ENCODE results near the gene FNDC3B. TPM values are rescaled to one million over a fixed set of nuclear protein-coding genes. Genes with fewer than 3 reads are reported as not detected.

Gene FNDC3B
- total and polyA plus RNA-seq, 9 of the 15 experiments (the other 6 are each of a cell fraction or from before 2014, with no cell fraction given), result 7.0 to 35.8 (median 16.2) TPM

DNA sequence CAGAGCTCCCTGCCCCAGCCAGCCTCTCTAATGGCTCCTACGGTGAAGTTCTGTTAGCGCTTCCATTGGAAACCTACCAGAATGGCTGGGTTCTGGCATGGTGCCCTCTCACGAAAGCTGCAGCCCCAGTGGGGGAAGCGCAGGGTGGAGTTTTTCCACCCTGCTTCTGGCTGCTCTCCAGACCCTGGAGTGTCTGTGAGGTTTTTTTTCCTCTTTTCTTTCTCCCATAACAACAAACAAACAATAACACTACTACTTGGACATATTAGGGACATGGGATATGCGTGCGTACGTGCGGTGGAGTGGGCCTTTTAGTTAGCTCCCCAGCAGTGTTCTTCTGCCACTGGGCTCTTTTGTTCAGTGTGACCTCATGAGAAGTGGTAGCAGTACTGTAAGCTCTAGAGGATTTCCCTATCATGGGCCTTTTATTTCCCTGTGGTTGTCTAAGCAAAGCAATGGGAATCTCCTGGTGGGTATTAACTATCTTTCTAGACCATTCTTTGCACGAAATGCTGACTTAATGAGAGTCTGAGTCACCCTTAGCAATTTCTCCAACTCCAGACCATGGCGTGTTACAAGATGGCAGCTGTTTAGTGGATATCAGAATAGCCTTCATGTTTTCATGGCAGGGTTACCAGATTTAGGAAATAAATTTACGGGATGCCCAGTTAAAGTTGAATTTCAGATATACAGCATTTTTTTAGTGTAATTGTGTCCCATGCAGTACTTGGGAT, 161.9 kb downstream of the FNDC3B start (continued):
- TF ChIP-seq, protein P1, sequence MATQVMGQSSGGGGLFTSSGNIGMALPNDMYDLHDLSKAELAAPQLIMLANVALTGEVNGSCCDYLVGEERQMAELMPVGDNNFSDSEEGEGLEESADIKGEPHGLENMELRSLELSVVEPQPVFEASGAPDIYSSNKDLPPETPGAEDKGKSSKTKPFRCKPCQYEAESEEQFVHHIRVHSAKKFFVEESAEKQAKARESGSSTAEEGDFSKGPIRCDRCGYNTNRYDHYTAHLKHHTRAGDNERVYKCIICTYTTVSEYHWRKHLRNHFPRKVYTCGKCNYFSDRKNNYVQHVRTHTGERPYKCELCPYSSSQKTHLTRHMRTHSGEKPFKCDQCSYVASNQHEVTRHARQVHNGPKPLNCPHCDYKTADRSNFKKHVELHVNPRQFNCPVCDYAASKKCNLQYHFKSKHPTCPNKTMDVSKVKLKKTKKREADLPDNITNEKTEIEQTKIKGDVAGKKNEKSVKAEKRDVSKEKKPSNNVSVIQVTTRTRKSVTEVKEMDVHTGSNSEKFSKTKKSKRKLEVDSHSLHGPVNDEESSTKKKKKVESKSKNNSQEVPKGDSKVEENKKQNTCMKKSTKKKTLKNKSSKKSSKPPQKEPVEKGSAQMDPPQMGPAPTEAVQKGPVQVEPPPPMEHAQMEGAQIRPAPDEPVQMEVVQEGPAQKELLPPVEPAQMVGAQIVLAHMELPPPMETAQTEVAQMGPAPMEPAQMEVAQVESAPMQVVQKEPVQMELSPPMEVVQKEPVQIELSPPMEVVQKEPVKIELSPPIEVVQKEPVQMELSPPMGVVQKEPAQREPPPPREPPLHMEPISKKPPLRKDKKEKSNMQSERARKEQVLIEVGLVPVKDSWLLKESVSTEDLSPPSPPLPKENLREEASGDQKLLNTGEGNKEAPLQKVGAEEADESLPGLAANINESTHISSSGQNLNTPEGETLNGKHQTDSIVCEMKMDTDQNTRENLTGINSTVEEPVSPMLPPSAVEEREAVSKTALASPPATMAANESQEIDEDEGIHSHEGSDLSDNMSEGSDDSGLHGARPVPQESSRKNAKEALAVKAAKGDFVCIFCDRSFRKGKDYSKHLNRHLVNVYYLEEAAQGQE (IDR thresholded peaks at IDR 0.05; ENCODE audit: borderline replicate concordance), result no peak
- TF ChIP-seq, protein P1 (CRISPR knock-in tag; IDR thresholded peaks at IDR 0.05; ENCODE audit: low read depth), result no peak
- TF ChIP-seq PRMT5 (CRISPR knock-in tag; IDR thresholded peaks at IDR 0.05), result no peak
- TF ChIP-seq BRD4 (IDR thresholded peaks at IDR 0.05), result no peak
- no peak for TF ChIP-seq ZFP1 (CRISPR knock-in tag; IDR thresholded peaks at IDR 0.05)
- no peak for TF ChIP-seq CHCHD3 (CRISPR knock-in tag; IDR thresholded peaks at IDR 0.05)
- TF ChIP-seq, protein P2, sequence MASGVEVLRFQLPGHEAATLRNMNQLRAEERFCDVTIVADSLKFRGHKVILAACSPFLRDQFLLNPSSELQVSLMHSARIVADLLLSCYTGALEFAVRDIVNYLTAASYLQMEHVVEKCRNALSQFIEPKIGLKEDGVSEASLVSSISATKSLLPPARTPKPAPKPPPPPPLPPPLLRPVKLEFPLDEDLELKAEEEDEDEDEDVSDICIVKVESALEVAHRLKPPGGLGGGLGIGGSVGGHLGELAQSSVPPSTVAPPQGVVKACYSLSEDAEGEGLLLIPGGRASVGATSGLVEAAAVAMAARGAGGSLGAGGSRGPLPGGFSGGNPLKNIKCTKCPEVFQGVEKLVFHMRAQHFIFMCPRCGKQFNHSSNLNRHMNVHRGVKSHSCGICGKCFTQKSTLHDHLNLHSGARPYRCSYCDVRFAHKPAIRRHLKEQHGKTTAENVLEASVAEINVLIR (CRISPR knock-in tag; IDR thresholded peaks at IDR 0.05), result no peak
- TF ChIP-seq MEF2D (tag; conservative IDR thresholded peaks at IDR 0.05; ENCODE audit: low read depth), result peak; percentile 48; the same call in 1 of the 2 replicates
- no peak for TF ChIP-seq XRCC4 (IDR thresholded peaks at IDR 0.05; ENCODE audit: extremely low read depth, insufficient read depth, insufficient read length)
- TF ChIP-seq TCFL5 (CRISPR knock-in tag; conservative IDR thresholded peaks at IDR 0.05), result no peak
- no peak for TF ChIP-seq NEUROD1 (IDR thresholded peaks at IDR 0.05; ENCODE audit: borderline replicate concordance, low read depth, low read length, partially characterized antibody)
- TF ChIP-seq PTRF (tag; IDR thresholded peaks at IDR 0.05), result peak; percentile 44; the same call in 1 of the 2 replicates
- no peak for TF ChIP-seq ZKSCAN3 (CRISPR knock-in tag; IDR thresholded peaks at IDR 0.05)
- TF ChIP-seq ZNF57 (CRISPR knock-in tag; IDR thresholded peaks at IDR 0.05), result no peak
- no peak for TF ChIP-seq ARHGAP35 (IDR thresholded peaks at IDR 0.05; ENCODE audit: partially characterized antibody)
- TF ChIP-seq, protein P3, sequence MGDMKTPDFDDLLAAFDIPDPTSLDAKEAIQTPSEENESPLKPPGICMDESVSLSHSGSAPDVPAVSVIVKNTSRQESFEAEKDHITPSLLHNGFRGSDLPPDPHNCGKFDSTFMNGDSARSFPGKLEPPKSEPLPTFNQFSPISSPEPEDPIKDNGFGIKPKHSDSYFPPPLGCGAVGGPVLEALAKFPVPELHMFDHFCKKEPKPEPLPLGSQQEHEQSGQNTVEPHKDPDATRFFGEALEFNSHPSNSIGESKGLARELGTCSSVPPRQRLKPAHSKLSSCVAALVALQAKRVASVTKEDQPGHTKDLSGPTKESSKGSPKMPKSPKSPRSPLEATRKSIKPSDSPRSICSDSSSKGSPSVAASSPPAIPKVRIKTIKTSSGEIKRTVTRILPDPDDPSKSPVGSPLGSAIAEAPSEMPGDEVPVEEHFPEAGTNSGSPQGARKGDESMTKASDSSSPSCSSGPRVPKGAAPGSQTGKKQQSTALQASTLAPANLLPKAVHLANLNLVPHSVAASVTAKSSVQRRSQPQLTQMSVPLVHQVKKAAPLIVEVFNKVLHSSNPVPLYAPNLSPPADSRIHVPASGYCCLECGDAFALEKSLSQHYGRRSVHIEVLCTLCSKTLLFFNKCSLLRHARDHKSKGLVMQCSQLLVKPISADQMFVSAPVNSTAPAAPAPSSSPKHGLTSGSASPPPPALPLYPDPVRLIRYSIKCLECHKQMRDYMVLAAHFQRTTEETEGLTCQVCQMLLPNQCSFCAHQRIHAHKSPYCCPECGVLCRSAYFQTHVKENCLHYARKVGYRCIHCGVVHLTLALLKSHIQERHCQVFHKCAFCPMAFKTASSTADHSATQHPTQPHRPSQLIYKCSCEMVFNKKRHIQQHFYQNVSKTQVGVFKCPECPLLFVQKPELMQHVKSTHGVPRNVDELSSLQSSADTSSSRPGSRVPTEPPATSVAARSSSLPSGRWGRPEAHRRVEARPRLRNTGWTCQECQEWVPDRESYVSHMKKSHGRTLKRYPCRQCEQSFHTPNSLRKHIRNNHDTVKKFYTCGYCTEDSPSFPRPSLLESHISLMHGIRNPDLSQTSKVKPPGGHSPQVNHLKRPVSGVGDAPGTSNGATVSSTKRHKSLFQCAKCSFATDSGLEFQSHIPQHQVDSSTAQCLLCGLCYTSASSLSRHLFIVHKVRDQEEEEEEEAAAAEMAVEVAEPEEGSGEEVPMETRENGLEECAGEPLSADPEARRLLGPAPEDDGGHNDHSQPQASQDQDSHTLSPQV (IDR thresholded peaks at IDR 0.05), result peak; percentile 84
